HEK293T (cell line): Measurements from ENCODE around the gene EPHA2.

Experiments
- ELF4 ChIP-seq: fragments of 450-650 bp; IDR thresholded peaks from 2 replicates; pipeline ENCODE4 v1.6.1; 2017; ENCODE audit warnings: antibody characterized with exemption
- L3MBTL2 ChIP-seq: fragments of 450-650 bp; conservative IDR thresholded peaks from 2 replicates; pipeline ENCODE4 v1.6.1; 2016; ENCODE audit warnings: mild to moderate bottlenecking
- PKNOX1 ChIP-seq: fragments of 450-650 bp; IDR thresholded peaks from 2 replicates; pipeline ENCODE4 v1.6.1; 2016
- ZNF384 ChIP-seq: fragments of 450-650 bp; IDR thresholded peaks from 2 replicates; pipeline ENCODE4 v1.6.1; 2016

GRCh38 chr1:16149146-16149545 lies 6.7 kb downstream of the EPHA2 start:
- TF ChIP-seq ZNF384, result no peak
- TF ChIP-seq PKNOX1, result no peak
- no peak for TF ChIP-seq L3MBTL2
- TF ChIP-seq ELF4, result no peak
